Mucosa of rectum (tissue), 2 donors: ENCODE results near the gene CCR9.
"Not testable (repeated sequence)": the region's sequence is repeated elsewhere in the genome, so short reads cannot be mapped to it uniquely, and the experiment has no call there.

Experiments
- H3K27ac ChIP-seq, 2 donors: one replicate each; pipeline ENCODE4 v1.7.0; 2013; ENCODE audit warnings: inconsistent platforms in 2 of 2, low read depth in 2 of 2, low read length in 2 of 2
- H3K27me3 ChIP-seq, 2 donors: one replicate each; pipeline ENCODE4 v1.7.0; 2013; ENCODE audit warnings: low read length in 2 of 2; ENCODE audit not compliant: control insufficient read depth in 2 of 2, insufficient read depth in 2 of 2
- H3K36me3 ChIP-seq, 2 donors: one replicate each; pipeline ENCODE4 v1.7.0; 2013; ENCODE audit warnings: low read length in 2 of 2; ENCODE audit not compliant: control insufficient read depth in 2 of 2, insufficient read depth in 2 of 2
- H3K4me1 ChIP-seq, 2 donors: one replicate each; pipeline ENCODE4 v1.7.0; 2013; ENCODE audit warnings: low read length in 2 of 2, mild to moderate bottlenecking in 1 of 2; ENCODE audit not compliant: control insufficient read depth in 2 of 2, insufficient read depth in 2 of 2
- H3K4me3 ChIP-seq, 2 donors: one replicate each; pipeline ENCODE4 v1.7.0; 2013; ENCODE audit warnings: low read length in 2 of 2
- H3K9ac ChIP-seq, 2 donors: one replicate each; pipeline ENCODE4 v1.7.0; 2013; ENCODE audit warnings: low read length in 2 of 2, low read depth in 1 of 2, mild to moderate bottlenecking in 1 of 2
- H3K9me3 ChIP-seq, 2 donors: one replicate each; pipeline ENCODE4 v1.7.0; 2013; ENCODE audit warnings: low read length in 2 of 2; ENCODE audit not compliant: control insufficient read depth in 2 of 2
- donor health status: healthy.
- donor health status: Normal muscosa, but diverticular disease.

Gene CCR9

DNA sequence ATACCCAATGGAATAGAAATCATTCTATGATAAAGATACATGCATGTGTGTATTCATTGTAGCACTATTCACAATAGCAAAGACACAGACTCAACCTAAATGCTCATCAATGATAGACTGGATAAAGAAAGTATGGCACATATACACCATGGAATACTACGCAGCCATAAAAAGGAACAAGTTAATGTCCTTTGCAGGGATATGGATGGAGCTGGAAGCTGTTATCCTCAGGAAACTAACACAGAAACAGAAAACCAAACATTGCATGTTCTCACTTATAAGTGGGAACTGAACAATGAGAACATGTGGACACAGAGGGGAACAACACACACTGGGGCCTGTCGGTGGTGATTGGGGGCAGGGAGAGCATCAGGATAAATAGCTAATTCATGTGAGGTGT, 29.3 kb upstream of the CCR9 start:
- H3K36me3 ChIP-seq, H3K27ac ChIP-seq, H3K9ac ChIP-seq, H3K4me1 ChIP-seq, H3K4me3 ChIP-seq, H3K27me3 ChIP-seq, H3K9me3 ChIP-seq: not testable (repeated sequence)

DNA sequence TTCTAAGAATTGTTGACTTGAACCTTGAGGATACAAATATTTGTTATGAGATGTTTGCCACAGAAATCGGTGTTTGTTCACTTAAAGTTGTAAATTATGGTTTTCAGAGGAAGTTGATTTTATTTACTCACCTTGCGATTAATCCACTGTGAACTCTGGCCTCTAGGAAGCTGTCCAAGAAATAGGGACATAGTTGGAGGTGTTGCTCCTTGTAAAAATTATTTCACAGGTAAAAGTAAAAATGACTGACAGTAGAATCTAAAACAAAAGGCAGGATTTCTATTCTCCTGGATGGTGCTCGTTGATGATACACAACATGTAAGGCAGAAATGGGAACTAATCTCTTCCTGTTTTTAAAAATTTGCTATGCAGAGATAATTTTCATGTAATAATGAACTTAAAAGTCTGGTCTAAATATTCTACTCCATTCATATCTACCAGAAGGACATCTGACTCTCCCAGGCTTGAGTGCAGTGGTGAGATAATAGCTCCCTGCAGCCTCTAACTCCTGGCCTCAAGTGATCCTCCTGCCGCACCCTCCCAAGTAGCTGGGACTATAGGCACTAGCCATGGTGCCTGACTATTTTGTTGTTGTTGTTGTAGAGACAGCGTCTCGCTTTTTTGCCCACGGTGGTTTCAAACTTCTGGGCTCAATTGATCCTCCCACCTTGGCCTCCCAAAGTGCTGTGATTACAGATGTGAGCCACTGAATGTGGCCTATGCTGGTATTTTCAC, 27.4 kb upstream of the CCR9 start:
- Histone ChIP-seq H3K9me3 (no peaks in the 10 kb centered on the region), H3K4me3 (no peak overlapping the region), H3K27me3 (no peaks in the 10 kb centered on the region), H3K4me1 (peaks cover 2 to 7% of the 10 kb centered on the region in 2 donors), H3K36me3 (no peaks in the 10 kb centered on the region), H3K27ac (no peak overlapping the region), H3K9ac (no peak overlapping the region)

- no peak overlapping the region for H3K4me3 ChIP-seq
- no peak overlapping the region for H3K27ac ChIP-seq
- H3K9ac ChIP-seq = no peak overlapping the region
- H3K4me1 ChIP-seq = peaks cover 2 to 7% of the 10 kb centered on the region in 2 donors
- no peaks in the 10 kb centered on the region for H3K9me3 ChIP-seq
- no peaks in the 10 kb centered on the region for H3K36me3 ChIP-seq
- H3K27me3 ChIP-seq = no peaks in the 10 kb centered on the region
These were observed 25.9 kb upstream of the CCR9 start for GRCh38 chr3:45860481-45860880.

GRCh38 chr3:45861043-45861719, 25.2 kb upstream of the CCR9 start:
- H3K4me3 ChIP-seq = no peak overlapping the region
- H3K4me1 ChIP-seq = peaks cover 2 to 7% of the 10 kb centered on the region in 2 donors
- no peaks in the 10 kb centered on the region for H3K27me3 ChIP-seq
- H3K36me3 ChIP-seq = no peaks in the 10 kb centered on the region
- H3K9ac ChIP-seq = no peak overlapping the region
- no peaks in the 10 kb centered on the region for H3K9me3 ChIP-seq
- no peak overlapping the region for H3K27ac ChIP-seq

DNA sequence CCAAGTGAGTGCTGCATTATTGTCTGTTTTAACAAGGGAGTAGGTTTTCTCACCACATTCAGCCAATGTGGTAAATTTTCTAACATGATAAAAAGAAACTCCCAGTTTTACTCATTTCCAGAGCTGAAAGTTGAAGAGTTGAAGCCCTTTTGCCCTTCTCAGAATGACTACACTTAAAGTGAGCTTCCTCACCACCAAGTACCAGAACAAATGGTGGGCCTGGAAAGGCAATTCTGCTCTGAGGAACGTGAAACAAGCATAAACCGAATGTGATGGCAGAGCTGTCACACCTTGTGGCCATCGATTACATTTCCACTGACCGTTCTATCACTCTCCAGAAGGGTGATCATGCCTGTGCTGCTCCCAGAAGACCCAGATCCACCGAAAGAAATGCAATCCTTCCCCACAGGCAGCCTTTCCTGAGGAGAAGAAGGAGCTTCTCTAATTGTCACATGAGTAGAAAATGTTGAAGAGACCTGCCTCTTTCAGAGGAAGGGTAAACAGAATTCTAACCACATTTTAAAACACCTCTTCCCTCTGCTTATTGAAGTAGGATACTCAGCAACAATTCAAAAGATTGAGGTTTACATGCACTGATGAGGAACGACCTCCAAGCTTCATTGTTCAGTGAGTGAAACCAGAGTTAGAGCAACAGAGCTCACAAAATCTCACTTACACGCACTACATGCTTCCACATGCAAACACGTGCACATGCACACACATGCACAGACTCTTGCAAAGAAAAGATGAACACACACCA, 21.4 kb upstream of the CCR9 start:
- no peak overlapping the region for H3K27ac ChIP-seq
- H3K9me3 ChIP-seq = no peaks in the 10 kb centered on the region
- H3K4me1 ChIP-seq = peaks cover 2 to 7% of the 10 kb centered on the region in 2 donors
- no peaks in the 10 kb centered on the region for H3K36me3 ChIP-seq
- H3K4me3 ChIP-seq = no peak overlapping the region
- no peak overlapping the region for H3K9ac ChIP-seq
- no peaks in the 10 kb centered on the region for H3K27me3 ChIP-seq

GRCh38 chr3:45865563-45865962, 20.8 kb upstream of the CCR9 start:
- Histone ChIP-seq H3K27ac (no peak overlapping the region), H3K36me3 (no peaks in the 10 kb centered on the region), H3K4me1 (peaks cover 2 to 6% of the 10 kb centered on the region in 2 donors), H3K27me3 (no peaks in the 10 kb centered on the region), H3K9me3 (no peaks in the 10 kb centered on the region), H3K4me3 (no peak overlapping the region), H3K9ac (no peak overlapping the region)

GRCh38 chr3:45868213-45868612, 18.1 kb upstream of the CCR9 start:
- no peaks in the 10 kb centered on the region for H3K9me3 ChIP-seq
- H3K4me3 ChIP-seq = no peak overlapping the region
- H3K9ac ChIP-seq = no peak overlapping the region
- no peak overlapping the region for H3K27ac ChIP-seq
- H3K27me3 ChIP-seq = no peaks in the 10 kb centered on the region
- H3K4me1 ChIP-seq = no peaks in the 10 kb centered on the region
- H3K36me3 ChIP-seq = no peaks in the 10 kb centered on the region

- Histone ChIP-seq H3K9ac (no peak overlapping the region), H3K27ac (no peak overlapping the region), H3K36me3 (no peaks in the 10 kb centered on the region), H3K4me3 (no peak overlapping the region), H3K9me3 (no peaks in the 10 kb centered on the region), H3K27me3 (no peaks in the 10 kb centered on the region), H3K4me1 (no peaks in the 10 kb centered on the region)
These were observed 17.7 kb upstream of the CCR9 start for GRCh38 chr3:45868650-45869049.

DNA sequence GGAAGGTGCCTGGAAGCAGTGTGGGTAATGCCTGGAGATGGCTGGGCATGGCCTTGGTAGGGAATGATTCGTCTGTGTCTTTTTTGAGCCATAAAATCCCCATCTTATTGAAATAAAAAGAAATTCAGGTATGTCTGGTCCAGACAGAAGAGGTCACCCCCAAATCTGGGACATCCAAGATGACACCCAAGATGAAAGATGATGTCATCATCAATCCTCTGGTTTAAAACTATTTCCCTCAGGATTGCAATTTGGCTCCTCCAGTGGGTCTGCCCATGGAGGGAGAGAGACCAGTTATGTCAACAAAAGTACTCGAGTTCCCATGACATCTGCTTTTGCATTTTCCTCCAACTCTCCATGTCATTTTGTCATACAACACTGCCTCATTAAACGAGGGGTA, 16.7 kb upstream of the CCR9 start:
- Histone ChIP-seq H3K9ac (no peak overlapping the region), H3K9me3 (no peaks in the 10 kb centered on the region), H3K27ac (no peak overlapping the region), H3K27me3 (no peaks in the 10 kb centered on the region), H3K4me1 (no peaks in the 10 kb centered on the region), H3K36me3 (no peaks in the 10 kb centered on the region), H3K4me3 (no peak overlapping the region)

DNA sequence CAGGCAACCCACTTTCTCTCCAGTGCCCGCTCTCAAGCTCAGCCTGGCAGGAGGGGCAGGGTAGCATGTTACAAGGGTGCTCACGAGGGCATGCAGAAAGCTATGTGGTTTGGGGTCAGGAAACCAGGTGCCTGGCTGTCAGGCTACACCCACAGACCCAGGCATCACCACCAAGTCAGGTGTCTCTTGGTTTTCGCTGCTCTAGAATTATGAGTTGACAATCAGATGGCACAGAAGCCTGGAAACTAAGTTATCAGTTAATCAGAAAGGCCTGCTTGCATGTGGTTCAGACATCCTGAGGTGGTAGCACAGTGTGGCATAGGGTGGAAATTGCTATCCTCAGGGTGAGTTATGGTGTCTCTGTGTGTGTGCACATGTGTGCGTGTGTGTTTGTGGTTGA, 16.2 kb upstream of the CCR9 start:
- H3K9me3 ChIP-seq = no peaks in the 10 kb centered on the region
- H3K36me3 ChIP-seq = no peaks in the 10 kb centered on the region
- H3K4me1 ChIP-seq = no peaks in the 10 kb centered on the region
- H3K27me3 ChIP-seq = no peaks in the 10 kb centered on the region
- H3K27ac ChIP-seq = no peak overlapping the region
- H3K4me3 ChIP-seq = no peak overlapping the region
- no peak overlapping the region for H3K9ac ChIP-seq
